Liver (tissue), 9 donors: Measurements from ENCODE around the gene SF1. TPM values are rescaled to one million over a fixed set of nuclear protein-coding genes. Genes with fewer than 3 reads are reported as not detected.

Experiments used
- DNase-seq: peaks from one replicate; pipeline ENCODE4 v3.0.0-alpha.2; 2017; ENCODE audit warnings: low spot score
- H3K27ac ChIP-seq, 2 donors: one replicate each; pipeline ENCODE4 v1.7.0; 2013; ENCODE audit warnings: inconsistent platforms in 2 of 2, low read length in 2 of 2, control low read depth in 1 of 2, low read depth in 1 of 2, mild to moderate bottlenecking in 1 of 2
- H3K27me3 ChIP-seq, 4 donors: one replicate each; pipeline versions ENCODE4 v1.6.1 to v1.7.0; 2013; ENCODE audit warnings: low read length in 3 of 4, inconsistent platforms in 1 of 4, mild to moderate bottlenecking in 1 of 4, moderate library complexity in 1 of 4; ENCODE audit not compliant: control insufficient read depth in 4 of 4, insufficient read depth in 4 of 4
- H3K36me3 ChIP-seq, 4 donors: one replicate each; pipeline versions ENCODE4 v1.6.1 to v1.7.0; 2013; ENCODE audit warnings: low read length in 3 of 4, mild to moderate bottlenecking in 3 of 4, low read depth in 1 of 4, moderate library complexity in 1 of 4; ENCODE audit not compliant: control insufficient read depth in 4 of 4, insufficient read depth in 3 of 4
- H3K4me1 ChIP-seq, 4 donors: one replicate each; pipeline versions ENCODE4 v1.6.1 to v1.7.0; 2013; ENCODE audit warnings: low read length in 3 of 4, mild to moderate bottlenecking in 3 of 4, moderate library complexity in 1 of 4; ENCODE audit not compliant: control insufficient read depth in 4 of 4, insufficient read depth in 4 of 4
- H3K4me3 ChIP-seq, 3 donors: one replicate each; pipeline versions ENCODE4 v1.6.1 to v1.7.0; 2013; ENCODE audit warnings: low read length in 3 of 3, control low read depth in 1 of 3, low read depth in 1 of 3, mild to moderate bottlenecking in 1 of 3
- H3K9ac ChIP-seq, 2 donors: one replicate each; pipeline ENCODE4 v1.7.0; 2013; ENCODE audit warnings: low read length in 2 of 2, mild to moderate bottlenecking in 2 of 2, moderate library complexity in 2 of 2, control low read depth in 1 of 2, low read depth in 1 of 2
- H3K9me3 ChIP-seq, 4 donors: one replicate each; pipeline versions ENCODE4 v1.6.1 to v1.7.0; 2013; ENCODE audit warnings: low read length in 3 of 4; ENCODE audit not compliant: control insufficient read depth in 4 of 4
- EGR1 ChIP-seq, 2 donors: IDR thresholded peaks; 2 replicates each; pipeline ENCODE4 v1.6.1; 2016 to 2018; ENCODE audit warnings: antibody characterized with exemption in 2 of 2, low read depth in 2 of 2
- FOXA1 ChIP-seq: IDR thresholded peaks from 2 replicates; pipeline ENCODE4 v1.6.1; 2016; ENCODE audit warnings: antibody characterized with exemption
- GABPA ChIP-seq, 2 donors: IDR thresholded peaks in 1 of 2; conservative IDR thresholded peaks in 1 of 2; 2 replicates each; pipeline ENCODE4 v1.6.1; 2016; ENCODE audit warnings: antibody characterized with exemption in 2 of 2, mild to moderate bottlenecking in 1 of 2, moderate library complexity in 1 of 2
- HNF4A ChIP-seq, 2 donors: conservative IDR thresholded peaks; 2 replicates each; pipeline ENCODE4 v1.6.1; 2016; ENCODE audit warnings: antibody characterized with exemption in 2 of 2, mild to moderate bottlenecking in 2 of 2
- NR2F2 ChIP-seq: IDR thresholded peaks from 2 replicates; pipeline ENCODE4 v1.6.1; 2016; ENCODE audit warnings: antibody characterized with exemption
- REST ChIP-seq: IDR thresholded peaks from 2 replicates; pipeline ENCODE4 v1.6.1; 2016; ENCODE audit warnings: antibody characterized with exemption, mild to moderate bottlenecking
- RXRA ChIP-seq, 2 donors: IDR thresholded peaks; 2 replicates each; pipeline ENCODE4 v1.6.1; 2017 to 2018; ENCODE audit warnings: antibody characterized with exemption in 2 of 2, mild to moderate bottlenecking in 1 of 2
- SP1 ChIP-seq: IDR thresholded peaks from 2 replicates; pipeline ENCODE4 v1.6.1; 2018; ENCODE audit warnings: antibody characterized with exemption, mild to moderate bottlenecking
- TAF1 ChIP-seq: conservative IDR thresholded peaks from 2 replicates; pipeline ENCODE4 v1.6.1; 2016; ENCODE audit warnings: antibody characterized with exemption, mild to moderate bottlenecking
- WGBS: extraction: QIAGEN DNeasy Blood & Tissue Kit; methylation state at CpG from one replicate; pipeline ENCODE4 v1.1.7; 2013; 5-methylcytosine and 5-hydroxymethylcytosine counted together
- polyA plus RNA-seq, 2 donors: library from polyadenylated mRNA; stranded (reverse) in 1 of 2; unstranded in 1 of 2; fragments of 200-250 nt in 1 of 2; fragments of >200 nt in 1 of 2; fragmentation: Nextera tagmentation in 1 of 2; extraction: Ambion mirVana in 1 of 2; gene quantifications; one replicate each; pipeline versions ENCODE4 v1.2.1 to v1.2.3, GENCODE V29; 2013 to 2015
- total RNA-seq, 2 donors: library from RNA; depleted of rRNA; stranded (reverse); fragments of >200 nt; gene quantifications; one replicate each; pipeline ENCODE4 v1.2.3, GENCODE V29; 2014
- TF ChIP-seq, protein P1 (sequence below): fragments of 150-350 bp; IDR thresholded peaks from 2 replicates; pipeline ENCODE4 v1.5.1; 2017; ENCODE audit warnings: improper control_type of control experiment, low read depth, low read length; ENCODE audit not compliant: missing input control
- TF ChIP-seq, protein P2 (sequence below): IDR thresholded peaks from 2 replicates; pipeline ENCODE4 v1.6.1; 2016; ENCODE audit warnings: antibody characterized with exemption
- TF ChIP-seq, protein P3 (sequence below): IDR thresholded peaks from 2 replicates; pipeline ENCODE4 v1.6.1; 2016; ENCODE audit warnings: antibody characterized with exemption
- donor health status: healthy.
- donor health status: healthy.
- donor health status: healthy.
- donor health status: healthy.
- donor health status: healthy.

Gene SF1
- total and polyA plus RNA-seq, 4 donors = 44.9 to 135 (median 50.1) TPM

GRCh38 chr11:64742087-64742888 is 36.1 kb downstream of the SF1 start:
- Histone ChIP-seq H3K27me3 (no peaks in the 10 kb centered on the region), H3K9me3 (no peaks in the 10 kb centered on the region), H3K36me3 (no peaks in the 10 kb centered on the region), H3K27ac (peak overlapping the region; percentile 18 to 74), H3K9ac (peak overlapping the region in 1 of 2 donors; percentile 23), H3K4me1 (peaks cover 15 to 30% (median 24%) of the 10 kb centered on the region in 4 donors), H3K4me3 (peak overlapping the region; percentile 46 to 64 (median 62))
- TF ChIP-seq SP1 = no peak
- TF ChIP-seq NR2F2 = peak; percentile 98
- TF ChIP-seq, protein P1, sequence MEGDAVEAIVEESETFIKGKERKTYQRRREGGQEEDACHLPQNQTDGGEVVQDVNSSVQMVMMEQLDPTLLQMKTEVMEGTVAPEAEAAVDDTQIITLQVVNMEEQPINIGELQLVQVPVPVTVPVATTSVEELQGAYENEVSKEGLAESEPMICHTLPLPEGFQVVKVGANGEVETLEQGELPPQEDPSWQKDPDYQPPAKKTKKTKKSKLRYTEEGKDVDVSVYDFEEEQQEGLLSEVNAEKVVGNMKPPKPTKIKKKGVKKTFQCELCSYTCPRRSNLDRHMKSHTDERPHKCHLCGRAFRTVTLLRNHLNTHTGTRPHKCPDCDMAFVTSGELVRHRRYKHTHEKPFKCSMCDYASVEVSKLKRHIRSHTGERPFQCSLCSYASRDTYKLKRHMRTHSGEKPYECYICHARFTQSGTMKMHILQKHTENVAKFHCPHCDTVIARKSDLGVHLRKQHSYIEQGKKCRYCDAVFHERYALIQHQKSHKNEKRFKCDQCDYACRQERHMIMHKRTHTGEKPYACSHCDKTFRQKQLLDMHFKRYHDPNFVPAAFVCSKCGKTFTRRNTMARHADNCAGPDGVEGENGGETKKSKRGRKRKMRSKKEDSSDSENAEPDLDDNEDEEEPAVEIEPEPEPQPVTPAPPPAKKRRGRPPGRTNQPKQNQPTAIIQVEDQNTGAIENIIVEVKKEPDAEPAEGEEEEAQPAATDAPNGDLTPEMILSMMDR = no peak
- no peak for TF ChIP-seq HNF4A (conservative IDR thresholded peaks at IDR 0.05)
- peak in 1 of 2 donors; percentile 10 for TF ChIP-seq GABPA (IDR thresholded peaks at IDR 0.05 in 1 of 2, conservative IDR thresholded peaks at IDR 0.05 in 1 of 2)
- no peak for TF ChIP-seq TAF1
- peak; percentile 47 to 54 for TF ChIP-seq RXRA (IDR thresholded peaks at IDR 0.05)
- WGBS = 9% methylated on average over 54 of the region's 54 CpGs
- DNase-seq = no peak

DNA sequence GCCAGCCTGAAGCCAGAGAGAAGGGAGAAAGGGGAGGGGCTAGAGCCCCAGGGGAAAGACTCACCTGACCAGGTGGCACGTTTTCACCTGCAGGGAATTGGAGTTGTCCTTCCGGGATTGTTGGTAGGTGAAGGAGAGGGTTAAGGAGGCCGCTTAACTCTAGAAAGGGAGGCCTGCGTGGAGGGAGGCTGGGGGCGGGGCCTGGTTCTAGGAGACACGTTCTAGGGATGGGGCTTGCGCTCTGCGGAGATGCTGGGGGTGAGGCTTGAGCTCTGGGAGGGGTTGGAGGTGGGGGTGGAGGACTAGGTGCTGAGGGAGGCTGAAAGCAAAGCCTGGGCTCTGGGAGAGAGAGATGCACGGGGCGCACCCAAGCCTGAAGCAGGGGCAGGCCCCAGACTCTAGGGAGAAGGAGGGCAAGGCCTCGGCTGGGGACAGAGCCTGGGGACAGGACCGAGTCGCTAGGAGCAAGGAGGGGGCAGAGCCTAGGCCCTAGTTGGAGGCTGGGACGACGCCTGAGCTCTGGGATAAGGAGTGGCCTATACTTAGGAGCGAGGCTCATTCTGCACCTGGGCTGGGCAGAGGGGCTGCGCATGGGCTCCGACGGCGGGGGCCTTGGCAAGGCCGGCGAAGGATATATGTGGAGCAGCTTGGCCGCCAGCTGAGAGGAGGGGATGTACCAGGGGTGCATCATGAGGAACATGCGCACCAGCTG is 36.8 kb downstream of the SF1 start:
- peaks cover 17 to 30% (median 25%) of the 10 kb centered on the region in 4 donors for H3K4me1 ChIP-seq

DNA sequence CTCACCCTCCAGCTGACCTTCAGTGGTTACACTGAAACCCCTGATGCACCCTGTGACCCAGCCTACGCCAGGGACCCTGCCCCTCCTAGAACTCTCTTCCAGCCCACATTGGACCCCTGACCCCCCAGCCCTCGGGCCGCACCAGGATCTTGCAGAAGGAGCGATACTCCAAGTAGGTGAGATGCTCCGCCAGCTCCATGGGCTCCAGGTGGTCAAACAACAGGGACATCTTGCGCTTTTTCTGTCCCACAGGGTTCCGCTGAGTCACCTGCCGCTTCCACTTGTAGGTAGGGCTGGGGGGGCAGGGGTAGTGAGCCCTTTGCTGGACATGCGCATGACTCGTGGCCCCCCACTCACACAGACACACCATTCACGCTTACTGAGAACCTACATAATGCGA is 38.5 kb downstream of the SF1 start:
- TF ChIP-seq, protein P2, sequence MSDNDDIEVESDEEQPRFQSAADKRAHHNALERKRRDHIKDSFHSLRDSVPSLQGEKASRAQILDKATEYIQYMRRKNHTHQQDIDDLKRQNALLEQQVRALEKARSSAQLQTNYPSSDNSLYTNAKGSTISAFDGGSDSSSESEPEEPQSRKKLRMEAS = no peak
- no peak for TF ChIP-seq REST
- TF ChIP-seq, protein P3, sequence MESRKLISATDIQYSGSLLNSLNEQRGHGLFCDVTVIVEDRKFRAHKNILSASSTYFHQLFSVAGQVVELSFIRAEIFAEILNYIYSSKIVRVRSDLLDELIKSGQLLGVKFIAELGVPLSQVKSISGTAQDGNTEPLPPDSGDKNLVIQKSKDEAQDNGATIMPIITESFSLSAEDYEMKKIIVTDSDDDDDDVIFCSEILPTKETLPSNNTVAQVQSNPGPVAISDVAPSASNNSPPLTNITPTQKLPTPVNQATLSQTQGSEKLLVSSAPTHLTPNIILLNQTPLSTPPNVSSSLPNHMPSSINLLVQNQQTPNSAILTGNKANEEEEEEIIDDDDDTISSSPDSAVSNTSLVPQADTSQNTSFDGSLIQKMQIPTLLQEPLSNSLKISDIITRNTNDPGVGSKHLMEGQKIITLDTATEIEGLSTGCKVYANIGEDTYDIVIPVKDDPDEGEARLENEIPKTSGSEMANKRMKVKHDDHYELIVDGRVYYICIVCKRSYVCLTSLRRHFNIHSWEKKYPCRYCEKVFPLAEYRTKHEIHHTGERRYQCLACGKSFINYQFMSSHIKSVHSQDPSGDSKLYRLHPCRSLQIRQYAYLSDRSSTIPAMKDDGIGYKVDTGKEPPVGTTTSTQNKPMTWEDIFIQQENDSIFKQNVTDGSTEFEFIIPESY = no peak
- no peaks in the 10 kb centered on the region for H3K9me3 ChIP-seq
- 92% methylated on average over 12 of the region's 12 CpGs for WGBS
- H3K27me3 ChIP-seq = no peaks in the 10 kb centered on the region
- no peak overlapping the region for H3K27ac ChIP-seq
- H3K4me1 ChIP-seq = peaks cover 26 to 44% (median 35%) of the 10 kb centered on the region in 4 donors
- H3K4me3 ChIP-seq = no peak overlapping the region
- no peaks in the 10 kb centered on the region for H3K36me3 ChIP-seq
- no peak overlapping the region for H3K9ac ChIP-seq
- no peak for DNase-seq

More for the DNA sequence above, 36.8 kb downstream of the SF1 start:
- WGBS = 65% methylated on average over 24 of the region's 24 CpGs
- Histone ChIP-seq H3K9me3 (no peaks in the 10 kb centered on the region), H3K27ac (no peak overlapping the region), H3K27me3 (no peaks in the 10 kb centered on the region), H3K36me3 (no peaks in the 10 kb centered on the region), H3K4me3 (peak overlapping the region in 1 of 3 donors; percentile 64), H3K9ac (no peak overlapping the region)
- no peak for DNase-seq
- TF ChIP-seq EGR1 (IDR thresholded peaks at IDR 0.05; ENCODE audit: low read depth in 2 of 2) = no peak
- no peak for TF ChIP-seq SP1
- TF ChIP-seq TAF1 = no peak
- no peak for TF ChIP-seq FOXA1
